ENCODE measurements around the gene TMEM150A.
A peak's percentile ranks its signal among the peaks of the same experiment; 100 is the strongest.
"Not testable (repeated sequence)": the region's sequence is repeated elsewhere in the genome, so short reads cannot be mapped to it uniquely, and the experiment has no call there.

Gene TMEM150A

GRCh38 chr2:85611705-85612587 is 9.4 kb upstream of the TMEM150A start, which contains the start of gene C2orf68:
Gene C2orf68, minus strand, starts transcription at chr2:85612066. Its CDS starts 82 bp downstream, at chr2:85611984.
- peak; percentile 54 to 70 for DNase-seq (ENCODE audit: low read depth in 2 of 2, low spot score in 1 of 2)

- no peak for DNase-seq (ENCODE audit: low read depth in 2 of 2, low spot score in 1 of 2)
These were observed 8.8 kb upstream of the TMEM150A start for GRCh38 chr2:85611217-85611704.

DNA sequence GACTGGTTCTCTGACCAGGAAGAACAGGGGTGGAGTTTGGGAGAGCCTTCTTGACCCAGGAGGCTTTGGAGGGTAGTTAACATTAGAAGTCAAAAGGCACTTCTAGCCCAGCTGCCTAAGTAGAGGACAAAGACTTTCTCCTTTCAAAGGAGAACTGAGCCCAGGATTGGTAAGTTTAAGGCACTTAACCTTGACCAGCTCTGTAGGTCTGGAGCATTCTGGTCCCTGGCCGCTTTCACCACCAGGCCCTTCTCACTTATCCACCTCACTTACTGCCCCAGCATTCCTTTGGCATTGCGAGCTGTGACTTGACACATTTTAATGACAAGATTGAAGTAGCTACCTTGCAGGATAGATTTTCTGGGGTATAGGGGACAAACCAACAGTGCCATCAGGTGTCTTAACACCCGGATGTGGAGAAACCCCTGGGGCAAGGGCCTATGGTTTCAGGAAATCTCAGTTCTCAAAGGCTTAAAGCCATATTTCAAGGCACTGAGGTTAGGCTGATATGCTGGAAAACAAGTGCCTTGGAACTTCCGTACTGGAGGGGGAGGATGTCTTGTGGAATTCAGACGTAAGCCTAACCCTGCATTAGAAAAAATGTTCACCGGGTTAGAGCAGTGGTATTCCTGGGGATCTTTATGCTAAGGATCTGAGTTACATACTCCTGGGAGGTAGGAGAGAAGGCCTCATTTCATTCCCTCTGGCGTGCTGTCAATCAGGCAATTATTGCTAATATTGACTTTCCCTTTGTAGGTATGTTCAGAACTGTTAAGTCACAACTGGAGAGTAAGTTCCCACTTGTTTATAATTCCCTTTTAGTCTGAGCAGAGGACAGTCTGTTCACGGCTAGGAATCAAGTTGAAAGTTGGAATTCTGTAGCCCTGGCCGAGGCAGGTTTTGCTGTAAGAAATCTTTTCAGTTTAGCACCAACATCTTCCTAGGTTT is 5.0 kb upstream of the TMEM150A start:
- DNase-seq (ENCODE audit: low read depth in 2 of 2, low spot score in 1 of 2): no peak

DNA sequence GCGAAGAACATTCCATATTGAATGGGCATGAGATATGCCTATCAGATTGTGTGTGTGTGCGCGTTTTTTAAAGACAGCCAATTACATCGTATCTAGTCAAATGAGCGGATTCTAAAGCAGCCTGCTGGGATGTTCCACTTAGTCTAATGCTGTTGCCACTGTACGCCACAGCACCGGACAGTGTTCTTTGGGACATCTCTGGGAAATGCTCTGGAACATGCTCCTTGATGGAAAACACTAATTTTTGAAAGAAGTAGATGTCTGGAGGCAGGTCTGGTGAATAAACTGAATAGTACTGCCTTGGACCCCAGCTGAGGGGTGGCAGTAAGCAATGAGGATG is 3.6 kb upstream of the TMEM150A start:
- no peak for DNase-seq (ENCODE audit: low read depth in 2 of 2, low spot score in 1 of 2)

- DNase-seq (ENCODE audit: low read depth in 2 of 2, low spot score in 1 of 2): no peak
These were observed 3.1 kb upstream of the TMEM150A start for GRCh38 chr2:85605406-85606115.

- no peak for DNase-seq (ENCODE audit: low read depth in 2 of 2, low spot score in 1 of 2)
These were observed 2.3 kb upstream of the TMEM150A start for GRCh38 chr2:85604568-85605339.

DNA sequence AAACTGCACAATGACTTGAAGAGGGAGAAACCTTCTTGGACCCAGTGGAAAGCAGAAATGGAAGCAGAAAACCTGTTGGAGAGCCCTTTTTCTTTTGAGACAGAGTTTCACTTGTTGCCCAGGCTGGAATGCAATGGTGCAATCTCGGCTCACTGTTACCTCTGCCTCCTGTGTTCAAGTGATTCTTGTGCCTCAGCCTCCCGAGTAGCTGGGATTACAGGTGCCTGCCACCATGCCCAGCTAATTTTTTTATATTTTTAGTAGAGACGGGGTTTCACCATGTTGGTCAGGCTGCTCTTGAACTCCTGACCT is 1.6 kb upstream of the TMEM150A start:
- DNase-seq (ENCODE audit: low read depth in 2 of 2, low spot score in 1 of 2): not testable (repeated sequence)

GRCh38 chr2:85601771-85602475 is 575 bp downstream of the TMEM150A start:
- DNase-seq (ENCODE audit: low read depth in 2 of 2, low spot score in 1 of 2): no peak

GRCh38 chr2:85600951-85601770 is 1.3 kb downstream of the TMEM150A start:
- DNase-seq (ENCODE audit: low read depth in 2 of 2, low spot score in 1 of 2): no peak

GRCh38 chr2:85600235-85600575 is 2.3 kb downstream of the TMEM150A start:
- no peak for DNase-seq (ENCODE audit: low read depth in 2 of 2, low spot score in 1 of 2)

DNA sequence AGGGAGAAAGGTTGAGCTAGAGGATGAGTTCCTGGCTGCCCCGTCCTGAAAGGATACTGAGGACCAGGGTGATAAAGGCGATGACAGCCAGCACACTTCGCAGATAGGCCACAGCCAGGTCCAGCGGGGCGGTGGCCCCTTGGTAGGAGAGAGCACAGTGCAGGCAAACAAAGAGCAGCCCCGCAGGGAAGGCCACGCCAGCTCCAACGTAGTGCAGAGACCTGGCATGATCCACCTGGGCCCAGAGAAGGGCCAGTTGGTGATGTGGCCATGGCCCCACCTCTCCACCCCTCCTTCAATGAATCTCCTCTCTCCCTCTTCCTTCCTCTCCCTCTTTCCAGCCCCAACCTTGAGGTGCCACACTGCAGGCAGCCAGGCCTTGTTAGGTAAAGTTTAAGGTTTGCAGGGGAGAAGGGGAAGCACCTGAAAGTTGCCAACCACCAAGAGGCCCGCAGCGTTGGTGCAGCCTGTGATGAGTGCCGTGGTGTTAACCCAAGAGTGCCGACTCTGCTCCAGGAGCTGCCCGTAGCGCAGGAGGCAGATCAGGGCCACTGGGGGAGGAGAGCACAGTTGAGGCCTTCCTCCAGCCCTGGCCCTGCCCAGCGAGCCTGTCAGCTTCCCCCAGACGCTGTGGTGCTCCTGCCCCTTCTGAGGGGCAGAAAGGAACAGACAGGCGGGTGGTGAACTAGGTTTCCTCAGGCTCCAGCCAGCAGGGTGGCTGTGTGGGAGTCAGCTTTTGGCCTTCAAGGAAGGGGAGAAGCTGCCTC is 2.8 kb downstream of the TMEM150A start:
- no peak for DNase-seq (ENCODE audit: low read depth in 2 of 2, low spot score in 1 of 2)

DNA sequence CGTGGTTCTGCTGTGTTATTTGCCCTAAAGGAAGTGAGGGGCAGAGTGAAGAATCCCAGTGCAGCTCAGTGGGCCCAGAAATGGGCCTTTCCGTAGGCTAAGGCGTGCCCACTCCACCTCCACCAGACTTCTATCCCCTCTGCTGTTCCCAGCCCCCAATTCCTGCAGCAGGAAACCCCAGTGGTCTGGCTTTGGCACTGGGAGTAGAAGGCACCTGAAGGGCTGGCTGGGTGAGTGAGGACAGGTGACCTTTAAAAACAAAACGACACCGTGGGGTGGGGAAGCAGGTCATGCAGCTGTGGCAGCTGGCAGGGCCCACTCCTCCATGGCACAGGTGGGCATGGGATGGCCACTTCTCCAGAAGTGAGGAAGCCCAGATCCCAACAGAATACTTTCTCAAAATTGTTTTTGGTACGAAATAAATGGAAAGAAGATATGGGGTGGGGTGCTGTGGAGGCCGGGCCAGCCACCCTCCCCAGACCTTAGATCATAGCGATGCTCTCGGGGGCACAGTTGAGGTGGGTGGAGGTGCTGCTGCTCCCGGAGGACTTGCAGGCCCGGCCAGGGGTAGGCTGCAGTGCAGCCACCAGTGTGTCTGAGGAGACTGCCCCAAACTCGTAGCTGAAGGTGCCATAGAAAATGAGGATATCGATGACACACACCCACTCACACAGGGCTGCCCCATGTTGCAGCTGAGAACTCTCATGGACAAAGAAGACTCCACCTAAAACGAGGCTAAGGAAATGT is 3.7 kb downstream of the TMEM150A start:
- no peak for DNase-seq (ENCODE audit: low read depth in 2 of 2, low spot score in 1 of 2)

DNA sequence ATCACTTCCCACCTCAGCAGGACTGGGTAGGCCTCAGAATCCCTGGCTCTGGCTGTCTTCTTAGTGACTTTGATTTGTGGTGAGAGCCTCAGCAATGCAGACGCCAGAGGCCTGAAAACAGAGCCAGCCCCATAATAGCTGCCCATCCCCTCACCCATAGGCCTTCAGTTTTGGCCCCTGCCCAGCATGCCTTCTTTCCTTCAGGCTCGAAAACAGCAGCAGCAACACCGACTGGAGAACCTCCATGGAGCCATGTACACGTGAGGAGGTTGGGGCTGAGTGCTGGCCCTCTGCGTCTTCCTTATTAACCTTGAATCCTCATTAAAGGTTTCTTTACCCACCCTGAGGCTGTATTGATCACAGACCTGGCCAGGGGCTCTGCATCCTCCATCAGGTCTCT is 5.3 kb downstream of the TMEM150A start:
- DNase-seq (ENCODE audit: low read depth in 2 of 2, low spot score in 1 of 2): no peak

DNA sequence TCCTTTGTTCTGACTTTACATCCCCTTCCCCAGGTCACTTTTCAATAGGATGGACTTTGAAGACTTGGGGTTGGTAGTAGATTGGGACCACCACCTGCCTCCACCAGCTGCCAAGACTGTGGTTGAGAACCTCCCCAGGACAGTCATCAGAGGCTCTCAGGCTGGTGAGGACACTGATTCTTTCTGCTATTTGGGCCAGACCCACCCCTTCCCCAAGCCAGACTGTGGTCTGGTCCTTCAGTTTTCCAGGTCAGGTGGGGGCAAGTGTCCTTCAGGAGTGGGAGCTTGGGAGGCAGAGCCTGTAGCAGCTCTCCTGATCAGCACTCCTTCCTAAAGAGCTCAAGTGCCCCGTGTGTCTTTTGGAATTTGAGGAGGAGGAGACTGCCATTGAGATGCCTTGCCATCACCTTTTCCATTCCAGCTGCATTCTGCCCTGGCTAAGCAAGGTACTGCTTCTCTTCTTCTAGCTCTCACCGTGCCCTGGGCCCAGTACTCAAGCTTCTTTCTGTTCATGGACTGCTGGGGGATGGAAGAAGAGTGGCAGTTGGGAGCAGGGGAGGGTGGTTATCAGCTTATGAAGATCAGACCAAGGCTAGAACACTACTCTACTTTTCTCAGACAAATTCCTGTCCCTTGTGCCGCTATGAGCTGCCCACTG is 5.9 kb downstream of the TMEM150A start:
- DNase-seq (ENCODE audit: low read depth in 2 of 2, low spot score in 1 of 2): no peak

DNA sequence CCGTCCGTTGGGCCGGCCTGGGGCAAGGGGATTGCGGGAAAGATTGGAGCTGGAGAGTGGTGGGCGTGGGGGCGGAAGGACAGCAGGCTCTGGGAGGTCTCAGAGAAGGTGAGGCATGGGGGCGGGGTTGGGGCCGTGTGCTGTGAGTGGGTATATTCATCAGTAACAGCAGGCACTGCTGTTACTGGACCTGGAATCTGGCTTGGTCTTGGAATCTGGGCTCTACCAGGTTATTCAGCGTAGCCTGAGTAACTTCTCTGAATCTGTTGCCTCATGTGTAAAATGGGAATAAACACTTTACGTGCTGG is 6.5 kb downstream of the TMEM150A start:
- DNase-seq (ENCODE audit: low read depth in 2 of 2, low spot score in 1 of 2): no peak

GRCh38 chr2:85595301-85596025 is 7.0 kb downstream of the TMEM150A start, which contains the start of gene RNF181:
Gene RNF181, plus strand, starts transcription at chr2:85595745. Its CDS starts 19 bp downstream, at chr2:85595764.
- peak; percentile 80 to 81 for DNase-seq (ENCODE audit: low read depth in 2 of 2, low spot score in 1 of 2)
